Measurements from ENCODE around the gene POU2F2.
A peak's percentile ranks its signal among the peaks of the same experiment; 100 is the strongest.

The POU2F2 gene

GRCh38 chr19:42132030-42132628, at the start of gene POU2F2:
Gene POU2F2, minus strand, starts transcription at chr19:42132446. Its CDS starts 35 bp downstream, at chr19:42132411.
- Histone ChIP-seq H3K4me2 (ENCODE audit: low read length) (peak within 1 kb of the TSS; percentile 48), H3K27me3 (ENCODE audit: control insufficient read depth, insufficient read depth, low read length) (peaks cover 8% of the 10 kb centered on the region), H3K9ac (no peak within 1 kb of the TSS), H3K79me2 (no peaks in the 10 kb centered on the region), H3K9me3 (ENCODE audit: control insufficient read depth, low read length) (no peaks in the 10 kb centered on the region), H3K27ac (no peak within 1 kb of the TSS), H3K4me1 (peaks cover 14% of the 10 kb centered on the region), H2AFZ (peak within 1 kb of the TSS; percentile 80), H3K36me3 (ENCODE audit: control insufficient read depth, insufficient read depth, low read length) (no peaks in the 10 kb centered on the region), H3K4me3 (ENCODE audit: low read depth, low read length) (no peak within 1 kb of the TSS)
- TF ChIP-seq CTCF (IDR thresholded peaks at IDR 0.05), result no peak

GRCh38 chr19:42178791-42179674, 46.8 kb upstream of the POU2F2 start:
- H3K4me2 ChIP-seq (ENCODE audit: low read length), result no peak overlapping the region
- H2AFZ ChIP-seq, result no peak overlapping the region
- H3K36me3 ChIP-seq (ENCODE audit: control insufficient read depth, insufficient read depth, low read length), result no peaks in the 10 kb centered on the region
- H3K4me1 ChIP-seq, result no peaks in the 10 kb centered on the region
- no peak overlapping the region for H3K4me3 ChIP-seq (ENCODE audit: low read depth, low read length)
- peaks cover 6% of the 10 kb centered on the region for H3K27me3 ChIP-seq (ENCODE audit: control insufficient read depth, insufficient read depth, low read length)
- no peaks in the 10 kb centered on the region for H3K9me3 ChIP-seq (ENCODE audit: control insufficient read depth, low read length)
- no peak overlapping the region for H3K9ac ChIP-seq
- no peak for TF ChIP-seq CTCF (IDR thresholded peaks at IDR 0.05)
- no peaks in the 10 kb centered on the region for H3K79me2 ChIP-seq
- H3K27ac ChIP-seq, result no peak overlapping the region

GRCh38 chr19:42177686-42178019, 45.4 kb upstream of the POU2F2 start:
- Histone ChIP-seq H3K4me2 (ENCODE audit: low read length) (no peak overlapping the region), H3K4me3 (ENCODE audit: low read depth, low read length) (no peak overlapping the region), H3K4me1 (no peaks in the 10 kb centered on the region), H3K36me3 (ENCODE audit: control insufficient read depth, insufficient read depth, low read length) (no peaks in the 10 kb centered on the region), H2AFZ (no peak overlapping the region), H3K27ac (no peak overlapping the region), H3K79me2 (no peaks in the 10 kb centered on the region), H3K27me3 (ENCODE audit: control insufficient read depth, insufficient read depth, low read length) (peaks cover 6% of the 10 kb centered on the region), H3K9ac (no peak overlapping the region), H3K9me3 (ENCODE audit: control insufficient read depth, low read length) (no peaks in the 10 kb centered on the region)
- TF ChIP-seq CTCF (IDR thresholded peaks at IDR 0.05), result no peak

- H3K36me3 ChIP-seq (ENCODE audit: control insufficient read depth, insufficient read depth, low read length), result no peaks in the 10 kb centered on the region
- peak; percentile 36 for TF ChIP-seq CTCF (IDR thresholded peaks at IDR 0.05)
- no peak overlapping the region for H3K27ac ChIP-seq
- no peaks in the 10 kb centered on the region for H3K79me2 ChIP-seq
- peak overlapping the region; percentile 77 for H3K4me2 ChIP-seq (ENCODE audit: low read length)
- no peaks in the 10 kb centered on the region for H3K4me1 ChIP-seq
- no peak overlapping the region for H3K9ac ChIP-seq
- peak overlapping the region; percentile 48 for H2AFZ ChIP-seq
- H3K9me3 ChIP-seq (ENCODE audit: control insufficient read depth, low read length), result no peaks in the 10 kb centered on the region
- no peak overlapping the region for H3K4me3 ChIP-seq (ENCODE audit: low read depth, low read length)
- H3K27me3 ChIP-seq (ENCODE audit: control insufficient read depth, insufficient read depth, low read length), result peaks cover 6% of the 10 kb centered on the region
These were observed 44.9 kb upstream of the POU2F2 start for GRCh38 chr19:42176990-42177685.
